Mammary epithelial cell (primary cell): ENCODE results near the gene OR2L3.

Source experiments
- CTCF ChIP-seq, 2 donors: IDR thresholded peaks in 1 of 2; conservative IDR thresholded peaks in 1 of 2; 2 replicates each; pipeline ENCODE4 v1.5.1; 2011 to 2012; ENCODE audit warnings: inconsistent platforms in 2 of 2, low read length in 2 of 2, mild to moderate bottlenecking in 2 of 2, control low read depth in 1 of 2, low read depth in 1 of 2; ENCODE audit not compliant: insufficient read depth in 1 of 2; ENCODE audit errors: extremely low read depth in 1 of 2
- EZH2 ChIP-seq: IDR thresholded peaks from 2 replicates; pipeline ENCODE4 v1.6.1; 2012; ENCODE audit warnings: low read length, inconsistent platforms, borderline replicate concordance

GRCh38 chr1:248054671-248055070, 8.0 kb downstream of the OR2L3 start:
- TF ChIP-seq EZH2 (no peak), CTCF (conservative IDR thresholded peaks at IDR 0.05 in 1 of 2, IDR thresholded peaks at IDR 0.05 in 1 of 2; ENCODE audit: extremely low read depth in 1 of 2, insufficient read depth in 1 of 2, low read depth in 1 of 2, low read length in 2 of 2) (no peak)
